Stimulated activated CD4-positive, alpha-beta T cell treated with anti-CD3 and anti-CD28 coated beads, Interleukin-12 subunit alpha, Interleukin-12 subunit beta, amount 100 ng/mL, for 48 hours (primary cell): ENCODE data around the gene CXCR2.
"Not testable (repeated sequence)": the region's sequence is repeated elsewhere in the genome, so short reads cannot be mapped to it uniquely, and the experiment has no call there.

Source experiments
- DNase-seq, 3 donors: peaks; one replicate each; pipeline ENCODE4 v3.0.0-alpha.2; 2020; ENCODE audit warnings: low read depth in 2 of 3, low spot score in 1 of 3

The CXCR2 gene

DNA sequence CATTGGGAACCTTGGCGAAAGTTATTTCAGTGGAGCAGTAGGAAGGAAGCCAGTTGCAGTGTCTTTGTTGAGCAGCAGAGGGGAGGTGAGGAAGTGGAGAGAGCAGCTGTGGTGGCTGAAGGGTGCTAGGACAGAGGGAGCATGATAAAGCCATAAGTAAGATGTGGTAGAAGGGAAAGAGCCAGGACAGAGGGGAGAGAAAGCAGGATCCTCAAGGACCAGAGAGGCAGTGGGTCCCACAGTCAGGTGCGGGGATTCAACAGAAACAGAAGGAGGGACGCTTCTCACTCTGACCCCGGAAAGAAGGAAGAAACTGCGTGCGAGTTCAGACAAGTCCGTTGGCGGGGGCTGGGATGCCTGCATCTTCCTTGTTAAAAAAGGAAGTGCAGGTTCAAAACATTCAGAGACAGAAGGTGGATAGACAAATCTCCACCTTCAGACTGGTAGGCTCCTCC lies at the start of gene CXCR2:
CXCR2 (plus strand) TSS at position 403 of the 455 bp plus-strand sequence. CDS start 8,774 bp downstream, outside the sequence.
- DNase-seq: no peak

DNA sequence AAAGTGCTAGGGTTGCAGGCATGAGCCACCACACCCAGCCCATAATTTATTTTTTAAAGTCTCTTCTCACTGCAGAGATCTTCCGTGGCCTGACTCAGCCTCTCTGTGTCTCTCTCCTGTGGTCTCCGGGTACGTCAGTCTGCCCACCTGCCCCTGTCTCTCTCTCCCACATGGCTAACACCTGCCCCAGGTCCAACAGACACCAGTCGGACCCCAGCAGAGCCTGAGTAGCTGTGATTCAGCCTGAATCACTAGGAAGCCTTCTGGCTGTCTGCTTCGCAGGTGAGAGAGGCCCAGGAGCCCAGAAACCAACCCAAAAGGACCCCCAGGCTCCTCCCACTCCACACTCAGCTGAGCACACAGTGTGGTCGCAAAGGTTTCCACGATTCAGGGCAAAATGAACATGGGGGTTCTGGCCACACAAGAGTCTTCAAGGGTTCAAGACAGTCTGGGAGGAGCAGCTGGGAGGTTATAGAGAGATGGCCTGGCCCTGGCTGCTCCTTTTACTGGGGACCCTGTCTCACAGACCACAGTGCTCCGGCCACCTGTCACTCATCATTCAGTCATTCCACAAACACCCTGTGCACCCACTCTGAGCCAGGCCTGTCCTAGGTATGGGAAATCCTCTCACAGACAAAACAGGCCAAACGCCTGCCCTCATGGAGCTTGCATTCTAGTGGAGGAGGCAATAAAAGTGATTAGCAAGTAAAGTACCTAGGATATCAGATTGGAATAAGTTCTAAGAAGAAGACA lies 48.2 kb upstream of the CXCR2 start:
- no peak for DNase-seq

DNA sequence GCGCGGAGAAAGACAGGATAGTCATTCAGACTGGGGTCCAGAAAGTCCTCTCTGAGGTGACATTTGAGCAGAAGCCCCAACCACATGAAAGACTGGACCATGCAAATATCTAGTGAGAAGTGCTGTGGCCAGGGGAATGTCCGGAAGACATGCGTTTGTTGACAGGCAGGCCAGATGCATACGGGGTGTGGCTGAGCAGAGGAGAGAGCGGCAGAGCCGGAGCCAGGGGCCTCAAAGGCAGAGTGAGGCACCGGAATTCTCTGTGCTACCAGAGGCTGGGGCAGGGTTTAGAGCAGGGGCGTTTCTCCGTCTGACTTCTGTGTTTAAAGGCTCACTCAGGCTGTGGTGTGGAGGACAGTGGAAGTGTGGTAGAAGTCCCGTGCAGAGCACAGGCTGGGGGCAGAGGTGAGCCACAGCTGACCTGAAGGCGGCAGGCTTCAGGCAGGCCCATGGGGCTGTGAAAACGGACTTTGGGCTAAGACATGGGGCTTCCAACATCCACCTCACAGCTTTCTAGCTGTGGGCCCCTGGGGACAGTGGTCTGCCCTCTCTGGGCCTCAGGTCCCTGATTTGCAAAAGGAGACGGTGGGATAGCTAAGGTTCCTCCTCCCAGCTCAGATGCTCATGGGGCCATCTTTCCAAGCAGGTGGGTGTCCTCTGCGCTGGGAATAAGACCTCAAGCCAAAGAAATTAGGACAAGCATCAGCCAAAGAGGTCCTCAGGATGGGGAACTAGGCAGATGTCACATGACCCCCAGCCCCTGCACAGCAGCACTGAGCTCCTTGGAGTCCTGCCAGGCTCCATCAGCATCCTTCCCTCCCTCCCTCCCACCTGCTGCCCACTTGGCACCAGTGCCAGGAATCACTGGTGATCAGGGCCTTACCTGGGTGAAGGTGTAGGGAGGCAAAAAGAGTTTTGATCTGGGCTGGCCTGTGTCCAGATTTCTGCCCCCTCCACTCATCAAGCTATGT lies 45.6 kb upstream of the CXCR2 start:
- DNase-seq: no peak

DNA sequence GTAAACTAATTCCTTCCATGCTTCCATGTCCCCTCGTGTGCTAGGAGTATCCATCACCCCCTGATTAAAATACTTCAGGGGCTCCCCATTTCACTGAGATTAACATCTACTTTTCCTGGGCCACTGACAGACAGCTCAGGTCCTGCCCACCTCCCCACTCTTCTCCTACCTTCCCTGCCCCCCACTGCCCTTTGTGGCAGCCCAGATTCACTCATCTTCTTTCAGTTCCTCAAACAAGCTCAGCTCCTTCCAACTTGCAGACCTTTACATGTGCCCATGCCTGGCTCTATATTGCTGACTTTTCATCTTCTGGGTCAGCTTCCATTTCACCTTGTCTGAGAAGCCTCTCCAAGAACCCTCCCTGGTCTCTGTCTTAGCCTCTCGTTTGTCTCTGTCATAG lies 44.8 kb upstream of the CXCR2 start:
- DNase-seq: no peak

DNA sequence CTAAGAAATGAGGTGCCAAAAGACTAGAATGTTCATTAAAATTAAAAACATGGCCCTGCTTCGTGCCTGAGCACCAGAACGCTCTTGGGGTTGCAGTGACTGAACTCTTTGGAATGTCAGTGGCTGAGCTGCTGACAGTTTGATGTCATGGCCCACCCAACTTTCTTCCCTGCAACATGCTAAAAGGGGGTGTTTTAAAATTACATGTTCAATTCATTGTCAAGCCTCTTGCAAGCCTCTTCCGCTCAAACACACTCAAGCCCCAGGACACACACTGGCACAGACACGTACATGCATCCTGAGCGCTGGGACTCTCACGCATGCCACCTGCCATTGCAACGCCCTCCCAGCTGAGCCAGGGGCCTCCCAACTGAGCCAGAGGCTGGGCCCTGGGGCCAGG lies 44.1 kb upstream of the CXCR2 start:
- DNase-seq: no peak

DNA sequence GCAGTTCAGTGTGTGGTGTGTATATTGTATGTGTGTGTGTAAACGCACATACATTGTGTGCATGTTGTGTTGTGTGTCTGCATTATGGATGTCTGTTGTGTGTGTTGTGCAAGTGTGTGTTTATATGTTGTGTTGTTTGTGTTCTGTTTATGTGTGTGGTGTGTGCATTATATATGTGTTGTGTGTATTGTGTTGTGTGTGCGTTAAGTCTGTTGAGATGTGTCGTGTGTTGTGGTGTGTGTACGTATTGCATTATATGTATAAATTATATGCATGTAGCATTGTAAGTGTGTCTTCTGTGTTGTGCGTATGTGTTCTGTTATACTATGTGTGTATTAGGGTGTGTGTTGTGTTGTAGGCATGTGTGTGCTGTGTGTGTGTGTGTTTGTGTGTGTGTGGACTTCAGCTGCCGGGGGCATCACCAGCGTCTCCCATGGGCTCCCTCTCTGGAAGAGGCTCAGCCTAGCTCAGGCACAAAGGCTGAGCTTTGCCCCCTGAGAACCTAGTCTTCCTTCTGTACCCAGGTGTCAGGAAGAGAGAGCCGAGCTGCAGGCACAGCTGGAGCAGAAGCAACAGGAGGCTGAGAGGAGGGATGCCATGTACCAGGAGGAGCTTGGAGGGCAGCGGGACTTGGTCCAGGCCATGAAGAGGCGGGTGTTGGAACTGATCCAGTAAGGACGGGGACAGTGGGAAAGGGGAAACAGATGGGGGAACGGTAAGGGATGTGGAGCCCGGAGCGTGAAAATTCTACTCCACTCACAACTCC lies 43.1 kb upstream of the CXCR2 start:
- no peak for DNase-seq

DNA sequence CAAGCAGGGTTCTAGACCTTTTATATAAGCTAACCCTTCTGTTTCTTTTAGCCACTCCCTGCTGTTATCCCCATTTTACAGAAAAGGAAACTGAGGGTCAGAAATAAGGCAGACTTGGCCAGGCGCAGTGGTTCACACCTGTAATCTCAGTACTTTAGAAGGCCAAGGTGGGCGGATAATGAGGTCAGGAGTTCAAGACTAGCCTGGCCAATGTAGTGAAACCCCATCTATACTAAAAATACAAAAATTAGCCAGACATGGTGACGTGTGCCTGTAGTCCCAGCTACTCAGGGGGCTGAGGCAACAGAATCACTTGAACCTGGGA lies 42.5 kb upstream of the CXCR2 start:
- DNase-seq: no peak

DNA sequence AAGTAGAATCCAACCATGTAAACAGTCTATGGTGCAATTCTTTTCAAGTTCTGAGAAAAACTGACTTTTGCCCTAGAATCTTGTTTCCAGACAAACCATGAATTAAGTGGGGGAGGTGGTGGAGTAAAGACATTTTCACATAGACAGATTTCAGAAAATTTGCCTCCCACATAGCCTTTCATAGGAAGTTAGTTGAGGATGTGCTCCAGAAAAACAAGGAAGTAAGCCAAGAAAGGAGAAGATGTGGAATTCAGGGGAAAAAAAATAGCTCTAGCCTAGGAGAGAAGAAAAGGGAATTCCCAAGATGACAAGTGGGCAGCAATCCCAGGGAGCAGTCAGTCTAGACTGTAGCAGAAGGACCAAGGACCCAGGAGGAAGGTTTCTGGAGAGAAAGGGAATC lies 39.4 kb upstream of the CXCR2 start:
- no peak for DNase-seq

DNA sequence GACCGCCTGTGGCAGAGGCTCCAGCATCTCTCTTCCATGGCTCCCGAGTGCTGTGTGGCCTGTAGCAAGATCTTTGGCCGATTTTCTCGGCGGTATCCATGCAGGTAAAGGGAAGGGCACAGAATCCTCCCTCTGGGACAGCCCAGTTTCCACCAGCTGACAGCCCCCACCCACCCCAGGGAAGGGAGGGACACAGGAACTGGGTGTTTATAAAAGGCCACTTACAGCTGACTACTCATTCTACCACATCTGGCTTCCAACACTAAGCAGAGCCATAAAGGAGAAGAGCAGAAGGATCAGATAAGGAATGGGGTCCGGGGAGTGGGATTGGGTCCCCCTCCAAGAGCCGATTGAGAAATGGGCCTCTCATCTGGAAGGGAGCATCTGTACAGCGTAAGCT lies 36.6 kb upstream of the CXCR2 start:
- no peak for DNase-seq

DNA sequence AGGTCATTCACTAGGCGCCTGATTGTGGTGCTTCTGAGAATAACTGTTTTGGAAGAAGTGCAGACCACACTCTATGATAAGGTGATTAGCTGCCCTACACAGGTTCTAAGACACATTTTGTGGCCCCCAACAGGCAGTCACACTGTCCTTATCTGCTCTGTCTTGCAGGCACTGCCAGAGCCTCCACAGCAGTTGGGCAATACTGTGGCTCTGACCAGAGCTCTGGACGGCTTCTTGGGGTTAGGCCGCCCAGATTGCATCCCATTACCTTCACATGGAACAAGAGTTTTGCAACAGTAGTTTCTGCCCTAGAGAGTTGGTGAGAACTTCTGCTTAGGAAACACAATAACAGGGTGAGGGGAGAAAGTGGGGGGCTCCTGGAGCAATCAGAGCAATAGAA lies 34.1 kb upstream of the CXCR2 start:
- DNase-seq: no peak

DNA sequence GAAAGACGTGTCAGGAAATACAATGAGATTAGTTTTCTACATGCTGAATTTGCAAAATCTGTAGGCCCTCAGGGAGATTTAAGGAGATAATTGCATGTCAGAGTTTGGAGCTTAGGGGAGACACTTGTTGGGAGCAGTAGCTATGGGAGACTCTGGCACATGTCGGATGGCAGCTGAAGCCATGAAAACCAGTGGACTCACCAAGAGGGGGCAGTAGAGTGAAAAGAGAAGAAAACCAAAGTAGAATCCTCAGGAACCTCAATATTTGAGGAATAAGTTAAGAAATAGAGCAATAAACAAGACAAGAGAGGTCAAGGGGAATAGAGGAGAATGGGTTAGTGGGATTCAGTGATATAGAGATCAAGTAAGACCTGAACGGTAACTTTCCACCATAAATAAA lies 31.9 kb upstream of the CXCR2 start:
- DNase-seq: no peak

DNA sequence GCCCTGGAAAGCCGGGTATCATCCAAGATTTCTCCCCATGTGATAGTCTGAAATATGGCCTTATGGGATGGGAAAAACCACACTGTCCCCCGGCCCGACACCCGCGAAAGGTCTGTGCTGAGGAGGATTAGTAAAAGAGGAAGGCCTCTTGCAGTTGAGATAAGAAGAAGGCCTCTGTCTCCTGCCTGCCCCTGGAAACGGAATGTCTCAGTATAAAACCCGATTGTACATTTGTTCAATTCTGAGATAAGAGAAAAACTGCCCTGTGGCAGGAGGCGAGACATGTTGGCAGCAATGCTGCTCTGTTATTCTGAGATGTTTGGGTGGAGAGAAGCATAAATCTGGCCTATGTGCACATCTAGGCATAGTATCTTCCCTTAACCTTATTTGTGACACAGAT lies 30.0 kb upstream of the CXCR2 start:
- DNase-seq: no peak

DNA sequence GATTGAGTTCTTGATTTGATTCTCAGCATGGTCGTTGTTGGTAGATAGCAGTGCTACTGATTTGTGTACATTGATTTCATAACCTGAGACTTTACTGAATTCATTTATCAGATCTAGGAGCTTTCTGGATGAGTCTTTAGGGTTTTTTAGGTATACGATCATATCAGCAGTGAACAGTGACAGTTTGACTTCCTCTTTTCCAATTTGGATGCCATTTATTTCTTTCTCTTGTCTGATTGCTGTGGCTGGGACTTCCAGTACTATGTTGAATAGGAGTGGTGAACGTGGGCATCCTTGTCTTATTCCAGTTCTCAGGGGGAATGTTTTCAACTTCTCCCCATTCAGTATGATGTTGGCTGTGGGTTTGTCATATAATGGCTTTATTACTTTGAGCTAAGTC lies 27.9 kb upstream of the CXCR2 start:
- DNase-seq: no peak

DNA sequence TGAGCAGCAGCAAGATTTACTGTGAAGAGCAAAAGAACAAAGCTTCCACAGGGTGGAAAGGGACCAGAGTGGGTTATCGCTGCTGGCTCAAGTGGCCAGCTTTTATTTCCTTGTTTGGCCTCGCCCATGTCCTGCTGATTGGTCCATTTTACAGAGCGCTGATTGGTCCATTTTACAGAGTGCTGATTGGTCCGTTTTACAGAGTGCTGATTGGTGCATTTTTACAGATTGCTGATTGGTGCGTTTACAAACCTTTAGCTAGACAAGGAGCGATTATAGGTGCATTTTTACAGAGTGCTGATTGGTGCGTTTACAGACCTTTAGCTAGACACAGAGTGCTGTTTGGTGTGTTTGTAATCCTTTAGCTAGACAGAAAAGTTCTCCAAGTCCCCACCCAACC lies 17.0 kb upstream of the CXCR2 start:
- not testable (repeated sequence) for DNase-seq

DNA sequence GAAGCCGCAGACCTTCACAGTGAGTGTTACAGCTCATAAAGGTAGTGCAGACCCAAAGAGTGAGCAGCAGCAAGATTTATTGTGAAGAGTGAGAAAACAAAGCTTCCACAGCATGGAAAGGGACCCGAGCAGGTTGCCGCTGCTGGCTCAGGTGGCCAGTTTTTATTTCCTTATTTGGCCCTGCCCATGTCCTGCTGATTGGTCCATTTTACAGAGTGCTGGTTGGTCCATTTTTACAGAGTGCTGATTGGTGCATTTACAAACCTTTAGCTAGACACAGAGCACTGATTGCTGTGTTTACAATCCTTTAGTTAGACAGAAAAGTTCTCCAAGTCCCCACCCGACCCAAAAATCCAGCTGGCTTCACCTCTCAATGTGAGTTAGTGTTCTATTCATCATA lies 4.0 kb upstream of the CXCR2 start:
- DNase-seq: not testable (repeated sequence)

DNA sequence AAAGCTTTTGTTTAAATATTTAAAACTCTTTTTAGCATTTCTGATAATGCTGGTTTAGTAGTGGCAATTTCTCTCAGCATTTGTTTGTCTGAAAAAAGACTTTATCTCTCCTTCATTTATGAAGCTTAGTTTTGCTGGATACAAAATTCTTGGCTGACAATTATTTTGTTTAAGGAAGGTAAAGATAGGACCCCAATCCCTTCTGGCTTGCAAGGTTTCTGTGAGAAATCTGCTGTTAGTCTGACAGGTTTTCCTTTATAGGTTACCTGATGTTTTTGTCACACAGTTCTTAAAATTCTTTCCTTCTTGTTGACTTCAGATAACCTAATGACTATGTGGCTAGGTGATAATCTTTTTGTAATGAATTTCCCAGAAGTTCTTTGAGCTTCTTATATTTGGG lies 3.5 kb upstream of the CXCR2 start:
- DNase-seq: not testable (repeated sequence)

DNA sequence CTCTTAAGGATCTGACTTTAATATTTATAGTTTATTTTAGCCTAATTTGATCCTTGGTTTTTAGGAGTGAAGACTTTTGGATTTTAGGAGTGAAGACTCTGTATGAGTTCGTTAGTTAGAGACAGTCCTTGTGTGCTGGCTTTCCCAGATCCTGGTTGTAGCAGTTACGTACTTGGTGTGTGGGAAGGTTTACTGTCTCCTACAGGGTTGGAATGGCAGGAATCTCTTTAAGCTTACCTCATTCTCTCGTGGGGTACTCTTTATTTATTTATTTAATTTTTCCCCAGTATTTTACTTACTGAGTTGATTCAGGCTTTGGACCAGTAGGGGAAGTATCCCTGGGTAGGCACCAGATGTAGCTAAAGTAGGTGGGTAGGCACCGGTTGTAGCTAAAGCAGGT lies 1.8 kb upstream of the CXCR2 start:
- no peak for DNase-seq

DNA sequence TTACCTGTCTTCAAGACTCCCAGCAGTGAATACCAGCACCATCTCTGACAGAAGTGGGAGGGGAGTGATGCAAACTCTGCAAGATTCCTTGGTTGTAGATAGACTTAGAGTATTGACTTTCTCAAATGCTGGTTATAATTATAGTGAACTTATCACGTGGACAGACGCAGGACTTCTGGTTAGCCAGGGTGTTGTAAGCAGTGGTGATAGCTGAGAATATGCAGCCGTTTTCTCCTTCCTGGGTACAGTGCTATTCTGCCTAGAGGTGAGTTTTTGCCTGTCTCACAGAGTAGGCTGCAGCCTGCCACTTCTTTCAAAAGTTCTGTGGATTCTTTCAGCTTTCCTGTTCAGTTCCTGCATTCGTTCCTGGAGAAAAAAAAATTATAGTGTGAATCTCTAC lies 733 bp upstream of the CXCR2 start:
- no peak for DNase-seq

DNA sequence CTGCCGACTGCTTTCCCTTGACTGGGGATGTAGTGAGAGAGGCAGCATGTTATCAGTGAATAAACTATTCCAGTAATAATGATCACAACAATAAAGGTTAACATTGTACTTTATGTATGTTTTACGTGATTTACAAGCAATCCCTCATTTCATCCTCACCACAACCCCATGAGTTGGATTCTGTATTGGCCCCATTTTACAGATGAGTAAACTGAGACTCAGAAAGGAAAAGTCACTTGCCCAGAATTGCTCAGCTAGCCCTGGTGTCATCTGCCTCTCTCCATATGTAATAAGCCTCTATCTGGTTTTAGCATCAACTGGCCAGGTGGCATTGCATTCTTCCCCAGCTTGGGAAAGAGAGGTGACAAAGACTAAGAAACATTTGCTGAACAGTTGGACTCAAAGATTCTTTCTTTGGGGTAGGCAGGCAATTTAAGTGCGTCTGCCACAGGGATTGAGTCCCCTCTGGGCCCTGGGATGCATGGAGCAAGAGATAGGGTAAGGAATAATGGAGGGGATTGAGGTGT lies 2.2 kb downstream of the CXCR2 start:
- DNase-seq: no peak

DNA sequence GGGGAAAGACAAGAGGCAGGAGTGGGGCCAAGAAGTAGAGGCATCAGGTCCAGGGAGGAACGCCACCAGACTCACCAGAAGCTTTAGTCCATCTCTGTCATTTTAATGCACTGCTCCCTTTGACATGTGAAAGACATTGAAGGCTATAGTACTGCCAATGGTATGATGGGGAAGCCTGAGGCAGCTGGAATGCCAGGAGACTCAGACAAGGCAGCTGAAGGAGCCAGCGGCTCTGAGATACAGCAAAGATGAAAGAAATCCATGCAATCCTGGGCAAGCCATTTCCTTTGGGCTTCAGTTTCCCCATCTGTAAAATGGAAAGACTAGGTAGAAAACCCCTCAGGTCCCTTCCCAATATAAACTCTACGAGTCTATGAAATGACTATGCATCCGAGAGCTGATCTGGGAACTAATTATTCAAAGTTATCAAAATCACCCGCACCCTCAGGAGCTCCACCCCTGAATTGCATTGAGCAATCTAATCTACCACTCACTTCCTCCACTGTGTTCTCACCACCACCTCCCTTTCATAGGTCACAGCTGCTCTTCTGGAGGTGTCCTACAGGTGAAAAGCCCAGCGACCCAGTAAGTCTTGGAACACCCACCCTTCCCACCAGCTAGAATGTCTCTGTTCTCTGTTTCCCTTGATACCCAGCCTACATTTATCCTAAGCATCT lies 3.1 kb downstream of the CXCR2 start:
- no peak for DNase-seq
